Caki2 (cell line): ENCODE measurements around the gene CD24. TPM values are rescaled to one million over a fixed set of nuclear protein-coding genes. Genes with fewer than 3 reads are reported as not detected.

Source experiments
- DNase-seq: peaks from one replicate; pipeline ENCODE4 v3.0.0-alpha.2; 2015; ENCODE audit warnings: low read depth
- in situ Hi-C: cut with HindIII; loops from 2 replicates; pipeline ENCODE4 v1.10.0; 2016; ENCODE audit warnings: low sequenced_read_pairs, low pct_unique_long_range_greater_than_20kb, mixed read lengths
- total RNA-seq: library from RNA; depleted of rRNA; stranded (reverse); fragments of >200 nt; shearing (Covaris generic); gene quantifications from 2 replicates; pipeline ENCODE4 v1.2.3, GENCODE V29; 2014; ENCODE audit warnings: low replicate concordance; rRNA removed

Gene CD24
- total RNA-seq, 1 experiment from 2014 or later: 985 TPM

DNA sequence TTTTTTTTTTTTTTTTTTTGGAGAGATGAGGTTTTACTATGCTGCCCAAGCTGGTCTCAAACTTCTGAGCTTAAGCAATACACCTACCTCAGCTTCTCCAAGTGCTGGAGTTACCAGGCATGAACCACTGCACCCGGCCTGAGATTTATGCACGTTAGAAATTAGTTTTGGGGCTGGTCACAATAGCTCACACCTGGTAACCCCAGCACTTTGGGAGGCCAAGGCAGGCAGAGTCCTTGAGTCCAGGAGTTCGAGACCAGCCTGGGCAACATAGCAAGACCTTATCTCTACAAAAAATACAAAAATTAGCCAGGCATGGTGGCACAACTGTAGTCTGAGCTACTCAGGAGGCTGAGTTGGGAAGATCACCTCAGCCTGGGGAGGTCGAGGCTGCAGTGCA lies 51.9 kb downstream of the CD24 start:
- no peak for DNase-seq
- in situ Hi-C loops: no loop called here

Other genes with a start within 250 kb of the CD24 start
- 10.6 and 22.1 TPM in 2 replicates for gene MTRES1, start 53.5 kb upstream of the CD24 start, total RNA-seq
- 2.3 and 2.6 TPM in 2 replicates for gene BEND3, start 140.8 kb upstream of the CD24 start, total RNA-seq